ENCODE results near the gene BIRC3.

DNA sequence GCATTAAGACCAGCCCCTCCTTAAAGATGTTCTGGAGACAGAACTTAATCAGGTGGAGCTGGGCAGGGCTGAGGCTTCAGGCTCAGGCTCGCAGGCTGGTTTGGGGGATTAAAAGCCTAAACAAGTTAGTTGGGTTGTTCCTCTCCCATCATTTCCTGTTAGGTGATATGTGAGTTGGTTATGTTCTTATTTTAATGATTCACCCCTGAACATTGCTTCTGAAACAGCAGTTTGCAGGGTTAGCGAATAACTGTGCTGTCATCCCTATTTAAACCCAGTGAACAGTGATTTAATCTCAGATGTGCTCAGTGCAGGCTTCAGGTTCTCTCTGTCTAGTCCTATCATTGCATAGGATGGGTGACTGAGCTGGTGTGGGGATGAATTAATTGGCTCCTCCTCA lies 47.4 kb upstream of the BIRC3 start:
- TF ChIP-seq EZH2phosphoT487 (IDR thresholded peaks at IDR 0.05; ENCODE audit: insufficient read depth, low read depth) (no peak), EZH2 (IDR thresholded peaks at IDR 0.05; ENCODE audit: insufficient read depth, poor library complexity, severe bottlenecking) (no peak)
